Endothelial cell of umbilical vein (primary cell): ENCODE results near the gene NR1D2. TPM values are rescaled to one million over a fixed set of nuclear protein-coding genes. Genes with fewer than 3 reads are reported as not detected.

Experiments
- BruUV-seq: library from RNA; stranded (reverse); fragments of 400-500 nt; replicated peaks from 2 replicates; lab custom pipeline; 2021; lab: Mats Ljungman, UMichigan
- CTCF ChIA-PET: fragments of 300-600, 350-600 bp; sonication (Branson Sonifier 250); formaldehyde crosslinking; loops from one replicate; lab custom pipeline; 2021; ENCODE audit warnings: antibody characterized with exemption, inconsistent platforms; lab: Charles Lee
- POLR2A ChIA-PET: fragments of 300-600, 350-600 bp; sonication (Branson Sonifier 250); formaldehyde crosslinking; loops from one replicate; lab custom pipeline; 2021; ENCODE audit warnings: antibody characterized with exemption, inconsistent platforms; lab: Charles Lee
- DNase-seq: peaks from one replicate; pipeline ENCODE4 v3.0.0-alpha.2; 2011; ENCODE audit warnings: low read depth, low spot score
- FAIRE-seq: peaks from 2 replicates; lab custom pipeline; 2011; peaks lifted over from hg19 to GRCh38; lab: Jason Lieb, UNC
- H2AFZ ChIP-seq: 2 replicates; pipeline ENCODE4 v1.6.0; 2012; ENCODE audit warnings: low read depth, low read length, control low read depth, inconsistent platforms
- H3K27ac ChIP-seq: 2 replicates; pipeline ENCODE4 v1.5.1; 2011; ENCODE audit warnings: low read depth, mild to moderate bottlenecking, control low read depth, low read length, moderate library complexity; ENCODE audit not compliant: insufficient read depth
- H3K27me3 ChIP-seq, 2 experiments: 2 replicates each; pipeline versions ENCODE4 v1.6.0 to v1.6.1; 2011; ENCODE audit warnings: low read length in 2 of 2, mixed read lengths in 1 of 2; ENCODE audit not compliant: control insufficient read depth in 2 of 2, insufficient read depth in 2 of 2
- H3K36me3 ChIP-seq, 2 experiments: 2 replicates in 1 of 2; 3 replicates in 1 of 2; pipeline ENCODE4 v1.5.1; 2011; ENCODE audit warnings: low read length in 2 of 2, mild to moderate bottlenecking in 1 of 2, moderate library complexity in 1 of 2; ENCODE audit not compliant: control insufficient read depth in 2 of 2, insufficient read depth in 2 of 2; ENCODE audit errors: extremely low read depth in 1 of 2
- H3K4me1 ChIP-seq: 3 replicates; pipeline ENCODE4 v1.5.1; 2011; ENCODE audit warnings: mild to moderate bottlenecking, low read length; ENCODE audit not compliant: control insufficient read depth, insufficient read depth; ENCODE audit errors: extremely low read depth
- H3K4me2 ChIP-seq: 2 replicates; pipeline ENCODE4 v1.6.1; 2011; ENCODE audit warnings: low read length, control low read depth, mixed read lengths; ENCODE audit not compliant: insufficient read depth
- H3K4me3 ChIP-seq, 3 experiments: fragments of 200-600 bp in 1 of 3; sonication (generic), shearing (Covaris generic) in 1 of 3; replicated peaks in 1 of 3; 2 replicates each; pipeline ENCODE4 v1.5.1; 2011 to 2016; ENCODE audit warnings: control low read depth in 3 of 3, low read length in 3 of 3, mild to moderate bottlenecking in 2 of 3, inconsistent platforms in 1 of 3, low read depth in 1 of 3, moderate library complexity in 1 of 3; ENCODE audit not compliant: insufficient read depth in 1 of 3
- H3K79me2 ChIP-seq: 2 replicates; pipeline ENCODE4 v1.6.0; 2012; ENCODE audit warnings: low read length, inconsistent platforms; ENCODE audit not compliant: control insufficient read depth, insufficient read depth
- H3K9ac ChIP-seq: replicated peaks from 2 replicates; pipeline ENCODE3; 2011; ENCODE audit warnings: low read length, control low read depth; ENCODE audit not compliant: insufficient read depth; ENCODE audit errors: extremely low read depth
- H3K9me1 ChIP-seq: replicated peaks from 3 replicates; pipeline ENCODE4 v1.6.0; 2011; ENCODE audit warnings: mild to moderate bottlenecking, low read length; ENCODE audit not compliant: control insufficient read depth, insufficient read depth; ENCODE audit errors: extremely low read depth
- H3K9me3 ChIP-seq: replicated peaks from 2 replicates; pipeline ENCODE4 v1.5.1; 2012; ENCODE audit warnings: low read length, inconsistent platforms; ENCODE audit not compliant: control insufficient read depth, insufficient read depth
- H4K20me1 ChIP-seq: replicated peaks from 2 replicates; pipeline ENCODE3; 2011; ENCODE audit warnings: mild to moderate bottlenecking, low read length; ENCODE audit not compliant: control insufficient read depth, insufficient read depth; ENCODE audit errors: extremely low read depth
- EZH2 ChIP-seq: IDR thresholded peaks from 2 replicates; pipeline ENCODE4 v1.6.1; 2012; ENCODE audit warnings: borderline replicate concordance, low read depth, mild to moderate bottlenecking, moderate library complexity, low read length, inconsistent platforms; ENCODE audit not compliant: severe bottlenecking
- FOS ChIP-seq: IDR thresholded peaks from 2 replicates; pipeline ENCODE4 v1.6.1; 2011; ENCODE audit warnings: mild to moderate bottlenecking, low read length, moderate library complexity, borderline replicate concordance; ENCODE audit not compliant: insufficient read depth
- GATA2 ChIP-seq: IDR thresholded peaks from 2 replicates; pipeline ENCODE4 v1.7.0; 2011; ENCODE audit warnings: low read depth, mild to moderate bottlenecking, moderate library complexity, mixed read lengths, low read length; ENCODE audit not compliant: insufficient read length, insufficient read depth
- JUN ChIP-seq: IDR thresholded peaks from 2 replicates; pipeline ENCODE4 v1.6.1; 2011; ENCODE audit warnings: borderline replicate concordance, low read depth; ENCODE audit not compliant: insufficient read length, insufficient read depth
- MAX ChIP-seq: IDR thresholded peaks from 2 replicates; pipeline ENCODE4 v1.6.1; 2011; ENCODE audit not compliant: insufficient read depth, insufficient read length
- MYC ChIP-seq: IDR thresholded peaks from one replicate; pipeline ENCODE4 v1.6.1; 2011; ENCODE audit warnings: mild to moderate bottlenecking, low read depth, low read length
- POLR2A ChIP-seq: IDR thresholded peaks from 2 replicates; pipeline ENCODE4 v1.6.1; 2012; ENCODE audit warnings: low read depth, mild to moderate bottlenecking, control low read depth, low read length
- dilution Hi-C: fragments of 300-500 bp; cut with MboI; formaldehyde crosslinking; loops from one replicate; pipeline ENCODE4 v1.15.0; 2019; ENCODE audit warnings: low sequenced_read_pairs; ENCODE audit not compliant: extremely low pct_ligation_motif_present
- intact Hi-C: fragments of 100-400 bp; cut with micrococcal nuclease; formaldehyde crosslinking; loops from one replicate; pipeline ENCODE4 v1.10.0; 2022
- polyA plus RNA-seq, 4 experiments: library from polyadenylated mRNA; depleted of rRNA in 3 of 4; stranded (reverse) in 3 of 4; unstranded in 1 of 4; fragments of >200 nt; gene quantifications; 2 replicates each; pipeline versions ENCODE4 v1.2.1 to v1.2.3, GENCODE V29; 2011 to 2012; ENCODE audit warnings: missing spikeins in 1 of 4
- total RNA-seq: library from RNA; stranded (reverse); gene quantifications from 2 replicates; pipeline ENCODE4 v1.2.3, GENCODE V29; 2021
- TF ChIP-seq, protein P1 (sequence below), 2 donors: IDR thresholded peaks; 1 replicate in 1 of 2; 2 replicates in 1 of 2; pipeline ENCODE4 v1.5.1; 2011; ENCODE audit warnings: low read length in 2 of 2, mild to moderate bottlenecking in 2 of 2, moderate library complexity in 2 of 2, control low read depth in 1 of 2, inconsistent platforms in 1 of 2, low read depth in 1 of 2; ENCODE audit not compliant: insufficient read depth in 1 of 2; ENCODE audit errors: extremely low read depth in 1 of 2

Gene NR1D2
- total and polyA plus RNA-seq, 2 donors (not counting 3 experiments of a cell fraction or from before 2014, with no cell fraction given) = 4.3 to 14.6 TPM

DNA sequence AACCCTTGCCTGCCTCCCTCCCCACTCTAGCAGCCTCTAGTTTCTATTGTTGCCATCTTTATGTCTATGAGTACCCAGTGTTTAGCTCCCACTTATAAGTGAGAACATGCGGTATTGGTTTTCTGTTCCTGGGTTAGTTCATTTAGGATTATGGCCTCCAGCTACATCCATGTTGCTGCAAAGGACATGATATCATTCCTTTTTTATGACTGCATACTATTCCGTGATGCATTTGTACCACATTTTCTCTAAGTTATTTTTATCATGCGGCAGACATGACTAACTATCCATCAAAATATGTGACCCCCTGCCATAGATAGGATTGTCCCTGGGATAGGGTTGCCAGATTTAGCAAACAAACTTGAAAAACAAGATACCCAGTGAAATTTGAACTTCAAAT, 58.4 kb downstream of the NR1D2 start:
- no peak for TF ChIP-seq GATA2
- TF ChIP-seq POLR2A = no peak
- ChIA-PET POLR2A (no interaction called here), CTCF (interaction anchor here (1.5 kb wide), 1 partner anchor 677 kb away, joined by 3 read pairs; no protein-coding TSS in a partner anchor)
- Histone ChIP-seq H3K27me3 (peaks cover 4 to 8% of the 10 kb centered on the region in 2 experiments), H3K9me3 (no peaks in the 10 kb centered on the region), H3K9me1 (no peaks in the 10 kb centered on the region), H3K27ac (no peak overlapping the region), H3K9ac (no peak overlapping the region), H3K4me2 (no peak overlapping the region), H4K20me1 (no peaks in the 10 kb centered on the region), H2AFZ (no peak overlapping the region), H3K36me3 (no peaks in the 10 kb centered on the region), H3K79me2 (no peaks in the 10 kb centered on the region), H3K4me1 (peaks cover 3% of the 10 kb centered on the region), H3K4me3 (no peak overlapping the region)
- dilution Hi-C loops (no loop called here), intact Hi-C loops (no loop called here)
- BruUV-seq = no TSS peak
- no peak for FAIRE-seq
- no peak for DNase-seq

DNA sequence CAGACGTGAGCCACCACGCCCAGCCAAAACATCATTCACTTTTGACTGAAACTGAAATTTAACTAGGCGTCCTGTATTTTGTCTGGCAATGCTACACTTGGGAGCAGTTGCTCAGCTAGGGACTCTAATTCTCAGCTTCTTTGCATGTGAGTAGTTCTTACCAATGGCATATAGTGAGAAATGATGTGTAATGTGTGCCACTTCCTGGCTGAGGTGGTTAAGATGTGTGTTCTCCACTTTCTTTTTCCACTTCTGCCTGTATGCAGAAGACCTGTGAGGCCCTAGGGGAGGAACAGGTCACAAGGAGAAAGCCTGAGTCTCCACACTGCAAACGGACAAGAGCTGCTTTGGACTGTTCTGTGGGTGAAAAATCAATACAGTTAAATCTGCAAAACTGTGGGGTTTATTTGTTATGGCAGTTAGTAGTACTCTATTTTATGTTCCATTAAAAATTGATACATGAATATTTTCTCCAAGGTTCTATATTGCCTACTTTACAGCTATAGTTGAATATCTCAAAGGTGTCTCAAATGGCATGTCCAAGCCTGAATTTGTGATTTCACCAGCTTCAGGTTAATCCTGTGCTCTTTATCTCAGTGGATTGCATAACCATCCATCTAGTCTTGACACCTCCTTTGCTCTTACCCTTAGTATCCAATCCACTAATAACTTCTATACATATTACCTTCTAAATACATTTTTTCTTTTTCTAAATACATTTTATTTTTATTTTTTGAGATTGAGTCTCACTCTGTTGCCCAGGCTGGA, 59.3 kb downstream of the NR1D2 start:
- Histone ChIP-seq H3K4me1 (no peaks in the 10 kb centered on the region), H3K4me2 (no peak overlapping the region), H3K36me3 (no peaks in the 10 kb centered on the region), H3K9me3 (no peaks in the 10 kb centered on the region), H3K79me2 (no peaks in the 10 kb centered on the region), H3K4me3 (no peak overlapping the region), H4K20me1 (no peaks in the 10 kb centered on the region), H3K9me1 (no peaks in the 10 kb centered on the region), H3K9ac (no peak overlapping the region), H3K27me3 (peaks cover 4 to 8% of the 10 kb centered on the region in 2 experiments), H3K27ac (no peak overlapping the region), H2AFZ (no peak overlapping the region)
- intact Hi-C loops = no loop called here
- FAIRE-seq (no peak), DNase-seq (no peak)
- ChIA-PET CTCF (interaction anchor here (1.5 kb wide), 1 partner anchor 676 kb away, joined by 3 read pairs; no protein-coding TSS in a partner anchor), POLR2A (no interaction called here)
- BruUV-seq = no TSS peak
- TF ChIP-seq MAX (no peak), FOS (no peak), MYC (no peak), JUN (no peak), EZH2 (no peak)
- TF ChIP-seq, protein P1, sequence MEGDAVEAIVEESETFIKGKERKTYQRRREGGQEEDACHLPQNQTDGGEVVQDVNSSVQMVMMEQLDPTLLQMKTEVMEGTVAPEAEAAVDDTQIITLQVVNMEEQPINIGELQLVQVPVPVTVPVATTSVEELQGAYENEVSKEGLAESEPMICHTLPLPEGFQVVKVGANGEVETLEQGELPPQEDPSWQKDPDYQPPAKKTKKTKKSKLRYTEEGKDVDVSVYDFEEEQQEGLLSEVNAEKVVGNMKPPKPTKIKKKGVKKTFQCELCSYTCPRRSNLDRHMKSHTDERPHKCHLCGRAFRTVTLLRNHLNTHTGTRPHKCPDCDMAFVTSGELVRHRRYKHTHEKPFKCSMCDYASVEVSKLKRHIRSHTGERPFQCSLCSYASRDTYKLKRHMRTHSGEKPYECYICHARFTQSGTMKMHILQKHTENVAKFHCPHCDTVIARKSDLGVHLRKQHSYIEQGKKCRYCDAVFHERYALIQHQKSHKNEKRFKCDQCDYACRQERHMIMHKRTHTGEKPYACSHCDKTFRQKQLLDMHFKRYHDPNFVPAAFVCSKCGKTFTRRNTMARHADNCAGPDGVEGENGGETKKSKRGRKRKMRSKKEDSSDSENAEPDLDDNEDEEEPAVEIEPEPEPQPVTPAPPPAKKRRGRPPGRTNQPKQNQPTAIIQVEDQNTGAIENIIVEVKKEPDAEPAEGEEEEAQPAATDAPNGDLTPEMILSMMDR (IDR thresholded peaks at IDR 0.05; ENCODE audit: extremely low read depth in 1 of 2, insufficient read depth in 1 of 2, low read depth in 1 of 2, low read length in 2 of 2) = no peak
- dilution Hi-C loops = no loop called here
